GM12872 (cell line): ENCODE results near the gene DNAJC28.

Experiments used
- CTCF ChIP-seq: IDR thresholded peaks from 3 replicates; pipeline ENCODE4 v1.5.1; 2011; ENCODE audit warnings: low read depth, mild to moderate bottlenecking, low read length, moderate library complexity; ENCODE audit not compliant: insufficient read depth

Gene DNAJC28

GRCh38 chr21:33481314-33481943, 10.1 kb downstream of the DNAJC28 start:
- no peak for TF ChIP-seq CTCF

GRCh38 chr21:33480481-33481103, 10.9 kb downstream of the DNAJC28 start:
- TF ChIP-seq CTCF = no peak

- TF ChIP-seq CTCF = peak; percentile 54
These were observed 11.6 kb downstream of the DNAJC28 start, which contains the start of gene TMEM50B for GRCh38 chr21:33479679-33480480. TMEM50B (minus strand) TSS chr21:33479974; CDS start chr21:33468885, 11,089 bp downstream.

- TF ChIP-seq CTCF = no peak
These were observed 12.4 kb downstream of the DNAJC28 start for GRCh38 chr21:33478935-33479678.

- no peak for TF ChIP-seq CTCF
These were observed 13.3 kb downstream of the DNAJC28 start for GRCh38 chr21:33478182-33478581.

- TF ChIP-seq CTCF = no peak
These were observed 14.4 kb downstream of the DNAJC28 start for GRCh38 chr21:33477066-33477465.

- TF ChIP-seq CTCF = no peak
These were observed 18.2 kb downstream of the DNAJC28 start for GRCh38 chr21:33473344-33473743.
